SK-N-SH (cell line): ENCODE results near the gene PCNX4.

Experiments used
- POLR2AphosphoS5 ChIP-seq: IDR thresholded peaks from 2 replicates; pipeline ENCODE4 v1.6.1; 2012; ENCODE audit warnings: low read depth, low read length
- RAD21 ChIP-seq: IDR thresholded peaks from 2 replicates; pipeline ENCODE4 v1.6.1; 2012; ENCODE audit warnings: mild to moderate bottlenecking, low read length
- REST ChIP-seq: IDR thresholded peaks from 2 replicates; pipeline ENCODE4 v1.6.1; 2012; ENCODE audit warnings: mild to moderate bottlenecking, low read depth, low read length, moderate library complexity
- RFX5 ChIP-seq: IDR thresholded peaks from 2 replicates; pipeline ENCODE4 v1.6.1; 2012; ENCODE audit warnings: mild to moderate bottlenecking, improper control_type of control experiment, low read length
- TAF1 ChIP-seq: IDR thresholded peaks from 2 replicates; pipeline ENCODE4 v1.6.1; 2012; ENCODE audit warnings: low read depth, mild to moderate bottlenecking, low read length, moderate library complexity, borderline replicate concordance
- TCF12 ChIP-seq: IDR thresholded peaks from 2 replicates; pipeline ENCODE4 v1.4.0; 2012
- TEAD4 ChIP-seq: IDR thresholded peaks from 2 replicates; pipeline ENCODE4 v1.4.0; 2012; ENCODE audit warnings: mild to moderate bottlenecking, borderline replicate concordance; ENCODE audit not compliant: insufficient read depth
- TF ChIP-seq, protein P1 (sequence below): fragments of 200-600 bp; sonication (generic); IDR thresholded peaks from 2 replicates; pipeline ENCODE4 v1.6.1; 2017; ENCODE audit warnings: antibody characterized with exemption, mild to moderate bottlenecking, moderate library complexity
- TF ChIP-seq, protein P2 (sequence below): fragments of 150-350 bp; IDR thresholded peaks from 2 replicates; pipeline ENCODE4 v1.6.1; 2017; ENCODE audit warnings: antibody characterized with exemption, low read length, low read depth, borderline replicate concordance

GRCh38 chr14:60189923-60190840, 98.5 kb downstream of the PCNX4 start:
- TF ChIP-seq, protein P1, sequence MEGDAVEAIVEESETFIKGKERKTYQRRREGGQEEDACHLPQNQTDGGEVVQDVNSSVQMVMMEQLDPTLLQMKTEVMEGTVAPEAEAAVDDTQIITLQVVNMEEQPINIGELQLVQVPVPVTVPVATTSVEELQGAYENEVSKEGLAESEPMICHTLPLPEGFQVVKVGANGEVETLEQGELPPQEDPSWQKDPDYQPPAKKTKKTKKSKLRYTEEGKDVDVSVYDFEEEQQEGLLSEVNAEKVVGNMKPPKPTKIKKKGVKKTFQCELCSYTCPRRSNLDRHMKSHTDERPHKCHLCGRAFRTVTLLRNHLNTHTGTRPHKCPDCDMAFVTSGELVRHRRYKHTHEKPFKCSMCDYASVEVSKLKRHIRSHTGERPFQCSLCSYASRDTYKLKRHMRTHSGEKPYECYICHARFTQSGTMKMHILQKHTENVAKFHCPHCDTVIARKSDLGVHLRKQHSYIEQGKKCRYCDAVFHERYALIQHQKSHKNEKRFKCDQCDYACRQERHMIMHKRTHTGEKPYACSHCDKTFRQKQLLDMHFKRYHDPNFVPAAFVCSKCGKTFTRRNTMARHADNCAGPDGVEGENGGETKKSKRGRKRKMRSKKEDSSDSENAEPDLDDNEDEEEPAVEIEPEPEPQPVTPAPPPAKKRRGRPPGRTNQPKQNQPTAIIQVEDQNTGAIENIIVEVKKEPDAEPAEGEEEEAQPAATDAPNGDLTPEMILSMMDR, result no peak
- no peak for TF ChIP-seq TEAD4
- TF ChIP-seq REST, result no peak
- no peak for TF ChIP-seq RAD21
- TF ChIP-seq, protein P2, sequence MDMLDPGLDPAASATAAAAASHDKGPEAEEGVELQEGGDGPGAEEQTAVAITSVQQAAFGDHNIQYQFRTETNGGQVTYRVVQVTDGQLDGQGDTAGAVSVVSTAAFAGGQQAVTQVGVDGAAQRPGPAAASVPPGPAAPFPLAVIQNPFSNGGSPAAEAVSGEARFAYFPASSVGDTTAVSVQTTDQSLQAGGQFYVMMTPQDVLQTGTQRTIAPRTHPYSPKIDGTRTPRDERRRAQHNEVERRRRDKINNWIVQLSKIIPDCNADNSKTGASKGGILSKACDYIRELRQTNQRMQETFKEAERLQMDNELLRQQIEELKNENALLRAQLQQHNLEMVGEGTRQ, result no peak
- no peak for TF ChIP-seq TAF1
- TF ChIP-seq POLR2AphosphoS5, result no peak
- no peak for TF ChIP-seq RFX5
- TF ChIP-seq TCF12, result peak; percentile 26; the same call in 1 of the 2 replicates
